Thoracic aorta (tissue), 2 donors: Measurements from ENCODE around the gene PCBP3. TPM values are rescaled to one million over a fixed set of nuclear protein-coding genes. Genes with fewer than 3 reads are reported as not detected.

ENCODE experiments used
- ATAC-seq: fragments of 150-250 bp; one replicate; pipeline ENCODE4 v1.8.0; 2017; ENCODE audit warnings: low read depth; ENCODE audit not compliant: insufficient number of reproducible peaks, low FRiP score
- DNase-seq: peaks from one replicate; pipeline ENCODE4 v3.0.0-alpha.2; 2020; ENCODE audit warnings: low spot score
- H3K27ac ChIP-seq, 2 donors: fragments of 200-600 bp; sonication (generic); 1 replicate in 1 of 2; 2 replicates in 1 of 2; pipeline ENCODE4 v1.5.1; 2016; ENCODE audit warnings: mild to moderate bottlenecking in 2 of 2, moderate library complexity in 2 of 2
- H3K27me3 ChIP-seq: fragments of 200-600 bp; sonication (generic); replicated peaks from 2 replicates; pipeline ENCODE4 v1.6.0; 2016; ENCODE audit warnings: mild to moderate bottlenecking; ENCODE audit not compliant: insufficient read depth
- H3K36me3 ChIP-seq: fragments of 200-600 bp; sonication (generic); one replicate; pipeline ENCODE4 v1.5.1; 2016
- H3K4me1 ChIP-seq, 2 donors: fragments of 200-600 bp; sonication (generic); 1 replicate in 1 of 2; 2 replicates in 1 of 2; pipeline versions ENCODE4 v1.5.1 to v1.6.0; 2016; ENCODE audit warnings: low read depth in 2 of 2, mild to moderate bottlenecking in 1 of 2; ENCODE audit not compliant: control insufficient read depth in 1 of 2
- H3K4me3 ChIP-seq: fragments of 200-600 bp; sonication (generic); 2 replicates; pipeline ENCODE4 v1.5.1; 2016; ENCODE audit warnings: mild to moderate bottlenecking
- H3K9me3 ChIP-seq: fragments of 200-600 bp; sonication (generic); 2 replicates; pipeline ENCODE4 v1.5.1; 2016
- total RNA-seq, 2 donors: library from RNA; depleted of rRNA; stranded (reverse); fragments of >200 nt; gene quantifications; one replicate each; pipeline versions ENCODE4 v1.1.0 to v1.2.3, GENCODE V29; 2016
- TF ChIP-seq, protein P1 (sequence below): fragments of 200-600 bp; sonication (generic); IDR thresholded peaks from one replicate; pipeline ENCODE4 v1.5.1; 2019; ENCODE audit warnings: antibody characterized with exemption

The PCBP3 gene
- total RNA-seq, 2 donors from 2014 or later, result 4.5 to 28.4 TPM

DNA sequence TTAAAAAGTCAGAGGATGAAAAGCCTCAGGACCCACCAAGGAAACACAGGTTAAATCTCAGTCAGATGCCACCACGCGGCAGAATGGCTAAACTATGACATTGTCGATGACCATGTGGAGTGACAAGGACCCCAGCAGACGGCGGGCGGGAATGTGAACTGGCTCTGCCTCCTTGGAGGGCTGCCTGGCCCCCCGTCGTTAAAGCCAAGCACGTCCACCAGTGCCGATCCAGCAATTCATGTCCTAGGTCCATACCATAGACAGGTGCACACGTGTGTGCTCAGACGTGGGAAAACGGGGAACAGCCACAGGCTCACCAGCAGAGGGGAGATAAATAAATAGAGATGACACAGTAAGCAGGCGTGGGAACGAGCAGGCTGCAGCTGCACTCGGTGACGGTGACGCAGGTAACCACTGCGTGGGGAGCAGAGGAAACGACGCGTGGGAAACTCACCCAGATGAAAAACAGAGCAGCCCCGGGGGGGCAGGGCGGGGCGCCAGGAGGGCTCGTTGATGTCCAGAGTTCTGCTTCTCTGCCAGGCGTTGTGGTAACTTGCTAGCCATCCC, 28.3 kb upstream of the PCBP3 start:
- TF ChIP-seq, protein P1, sequence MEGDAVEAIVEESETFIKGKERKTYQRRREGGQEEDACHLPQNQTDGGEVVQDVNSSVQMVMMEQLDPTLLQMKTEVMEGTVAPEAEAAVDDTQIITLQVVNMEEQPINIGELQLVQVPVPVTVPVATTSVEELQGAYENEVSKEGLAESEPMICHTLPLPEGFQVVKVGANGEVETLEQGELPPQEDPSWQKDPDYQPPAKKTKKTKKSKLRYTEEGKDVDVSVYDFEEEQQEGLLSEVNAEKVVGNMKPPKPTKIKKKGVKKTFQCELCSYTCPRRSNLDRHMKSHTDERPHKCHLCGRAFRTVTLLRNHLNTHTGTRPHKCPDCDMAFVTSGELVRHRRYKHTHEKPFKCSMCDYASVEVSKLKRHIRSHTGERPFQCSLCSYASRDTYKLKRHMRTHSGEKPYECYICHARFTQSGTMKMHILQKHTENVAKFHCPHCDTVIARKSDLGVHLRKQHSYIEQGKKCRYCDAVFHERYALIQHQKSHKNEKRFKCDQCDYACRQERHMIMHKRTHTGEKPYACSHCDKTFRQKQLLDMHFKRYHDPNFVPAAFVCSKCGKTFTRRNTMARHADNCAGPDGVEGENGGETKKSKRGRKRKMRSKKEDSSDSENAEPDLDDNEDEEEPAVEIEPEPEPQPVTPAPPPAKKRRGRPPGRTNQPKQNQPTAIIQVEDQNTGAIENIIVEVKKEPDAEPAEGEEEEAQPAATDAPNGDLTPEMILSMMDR, result no peak
- H3K27ac ChIP-seq, result no peak overlapping the region
- no peak for DNase-seq

DNA sequence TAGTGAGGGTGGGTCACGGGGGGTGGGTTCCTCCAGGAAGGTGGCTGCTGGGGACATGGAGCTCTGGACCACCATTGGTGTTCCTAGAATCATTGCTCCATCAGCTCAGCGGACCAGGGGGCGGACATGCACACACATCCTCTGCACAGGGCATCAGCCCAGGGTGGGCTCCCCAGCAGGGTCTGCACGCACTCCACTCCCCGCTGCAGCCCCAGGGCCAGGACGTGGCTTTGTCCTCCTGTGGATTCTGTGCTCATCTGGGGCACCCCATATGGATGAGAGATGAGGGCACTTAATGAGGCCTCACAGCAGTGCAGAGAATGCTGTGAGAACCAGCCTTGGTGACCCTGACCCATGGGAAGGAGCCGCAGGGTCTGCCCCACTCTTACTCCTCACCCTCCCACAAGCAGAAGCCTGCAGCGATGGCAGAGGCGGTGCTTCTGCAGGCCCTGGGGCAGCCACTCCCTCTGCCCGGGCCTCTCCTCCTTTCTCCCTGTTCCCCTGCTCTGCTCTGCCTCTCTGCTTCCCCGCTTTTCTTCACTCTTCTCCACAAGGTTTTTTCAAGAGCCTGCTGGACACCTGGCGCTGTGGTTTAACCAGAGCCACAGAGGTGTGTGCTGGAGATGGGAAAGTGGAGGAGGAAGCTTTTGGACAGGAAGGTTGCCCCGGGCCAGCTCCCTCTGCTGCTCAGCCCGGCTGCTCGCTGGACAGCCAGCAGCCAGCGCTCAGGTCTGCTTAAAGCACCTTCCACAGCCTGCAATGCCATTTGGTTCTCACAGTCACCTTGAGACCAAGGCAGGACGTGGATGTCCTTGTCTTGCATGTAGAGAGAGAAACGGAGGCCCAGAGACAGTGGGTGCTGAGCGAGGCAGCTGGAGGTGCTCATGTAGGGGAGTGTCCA, 26.3 kb upstream of the PCBP3 start:
- DNase-seq, result no peak

More for the DNA sequence above, 28.3 kb upstream of the PCBP3 start:
- Histone ChIP-seq H3K4me3 (no peak overlapping the region), H3K4me1 (no peaks in the 10 kb centered on the region), H3K36me3 (no peaks in the 10 kb centered on the region), H3K9me3 (no peaks in the 10 kb centered on the region), H3K27me3 (no peaks in the 10 kb centered on the region)
- ATAC-seq, result no peak

DNA sequence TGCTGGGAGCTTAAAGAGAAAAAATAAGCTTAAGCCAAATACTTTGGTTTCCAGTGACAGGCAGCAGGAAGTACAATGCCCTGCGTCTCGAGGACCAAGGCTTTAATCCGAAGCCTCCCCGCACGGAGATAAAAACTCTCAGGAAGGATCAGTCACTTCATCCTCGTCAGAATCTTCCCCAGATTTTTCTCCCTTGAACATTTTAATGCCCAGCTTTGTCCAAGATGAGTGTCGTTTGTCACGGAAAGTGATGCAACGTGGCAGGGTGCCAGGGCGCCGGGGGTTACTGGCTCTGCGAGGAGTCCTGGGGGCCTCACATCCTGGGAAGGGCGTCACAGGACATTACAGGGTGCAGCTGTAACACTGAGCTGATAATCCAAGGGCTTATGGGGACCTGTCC, 25.2 kb upstream of the PCBP3 start:
- ATAC-seq (no peak), DNase-seq (no peak)
- H3K27ac ChIP-seq, result no peak overlapping the region
- no peaks in the 10 kb centered on the region for H3K36me3 ChIP-seq
- no peak overlapping the region for H3K4me3 ChIP-seq
- TF ChIP-seq, protein P1, result no peak
- no peaks in the 10 kb centered on the region for H3K27me3 ChIP-seq
- no peaks in the 10 kb centered on the region for H3K9me3 ChIP-seq
- no peaks in the 10 kb centered on the region for H3K4me1 ChIP-seq

More for the DNA sequence above, 26.3 kb upstream of the PCBP3 start:
- no peak overlapping the region for H3K4me3 ChIP-seq
- H3K27ac ChIP-seq, result no peak overlapping the region
- no peaks in the 10 kb centered on the region for H3K27me3 ChIP-seq
- no peaks in the 10 kb centered on the region for H3K9me3 ChIP-seq
- no peaks in the 10 kb centered on the region for H3K36me3 ChIP-seq
- H3K4me1 ChIP-seq, result no peaks in the 10 kb centered on the region
- TF ChIP-seq, protein P1, result no peak
- no peak for ATAC-seq

DNA sequence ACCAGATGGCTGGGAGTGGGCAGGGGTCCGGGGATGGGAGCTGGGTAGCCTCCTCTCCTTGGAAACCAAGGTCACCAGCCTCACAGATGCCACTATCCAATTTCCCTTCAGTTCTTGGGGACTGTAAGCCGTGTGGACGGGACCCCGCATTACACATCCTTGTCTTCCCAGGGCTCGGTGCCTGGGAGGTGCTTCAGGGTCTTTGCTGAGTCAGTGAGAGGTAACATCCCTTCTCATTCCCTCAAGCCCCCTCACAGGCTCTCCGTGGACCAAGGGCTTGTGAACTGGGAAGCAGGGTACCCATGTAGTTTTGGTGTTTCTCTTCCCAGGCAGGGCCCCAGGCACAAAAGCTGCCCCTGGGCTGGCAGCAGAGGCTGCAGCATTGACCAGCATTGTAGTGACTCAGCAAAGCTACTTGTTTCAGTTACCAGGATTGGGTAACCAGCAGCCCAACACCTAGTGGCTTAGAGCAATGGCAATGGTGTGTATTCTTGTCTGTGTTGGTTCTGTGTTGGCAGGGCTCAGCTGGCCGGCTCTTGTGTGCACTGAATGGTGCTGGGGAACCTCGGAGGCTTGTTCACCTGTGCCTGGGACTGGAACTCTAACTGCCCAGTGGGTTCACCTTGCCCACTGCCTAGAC, 24.6 kb upstream of the PCBP3 start:
- H3K36me3 ChIP-seq, result no peaks in the 10 kb centered on the region
- no peak for ATAC-seq
- no peak overlapping the region for H3K27ac ChIP-seq
- DNase-seq, result no peak
- no peak overlapping the region for H3K4me3 ChIP-seq
- H3K4me1 ChIP-seq, result no peaks in the 10 kb centered on the region
- TF ChIP-seq, protein P1, result no peak
- H3K9me3 ChIP-seq, result no peaks in the 10 kb centered on the region
- no peaks in the 10 kb centered on the region for H3K27me3 ChIP-seq
